Stomach (tissue), 4 donors: ENCODE results near the gene UCHL3.

Source experiments
- EP300 ChIP-seq: sonication (generic); formaldehyde crosslinking; IDR thresholded peaks from one replicate; pipeline ENCODE4 v1.6.1; 2017; ENCODE audit warnings: antibody characterized with exemption
- POLR2A ChIP-seq, 4 donors: fragments of 450-650 bp; IDR thresholded peaks; one replicate each; pipeline ENCODE4 v1.6.1; 2016; ENCODE audit warnings: antibody characterized with exemption in 4 of 4, control low read depth in 2 of 4, mild to moderate bottlenecking in 1 of 4, moderate library complexity in 1 of 4
- POLR2AphosphoS5 ChIP-seq, 3 donors: sonication (generic); formaldehyde crosslinking; IDR thresholded peaks; one replicate each; pipeline ENCODE4 v1.6.1; 2016; ENCODE audit warnings: antibody characterized with exemption in 3 of 3
- TF ChIP-seq, protein P1 (sequence below), 7 experiments: fragments of 450-650 bp in 4 of 7; fragments of 200-600 bp in 3 of 7; sonication (generic) in 3 of 7; IDR thresholded peaks; one replicate each; pipeline ENCODE4 v1.5.1; 2016 to 2019; ENCODE audit warnings: antibody characterized with exemption in 7 of 7, control low read depth in 2 of 7, mild to moderate bottlenecking in 1 of 7

DNA sequence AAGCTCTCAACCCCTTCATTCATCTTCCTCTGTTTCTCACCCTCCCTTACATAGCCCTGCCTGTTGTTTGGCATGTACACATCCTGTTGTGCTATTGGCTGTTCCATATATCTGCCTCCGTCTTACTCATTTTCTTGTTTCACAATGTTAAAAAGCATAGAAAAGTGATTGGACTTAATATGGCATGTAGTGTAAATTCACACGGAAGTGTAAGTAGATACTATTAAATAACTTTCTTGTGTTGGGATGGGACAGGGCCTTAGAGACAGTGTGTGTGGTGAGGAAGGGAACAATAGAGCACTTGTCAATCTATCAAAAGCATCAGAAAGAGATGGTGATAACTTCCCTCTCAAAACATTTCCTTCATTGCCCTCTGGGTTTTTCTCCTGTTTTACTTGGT is 98.9 kb downstream of the UCHL3 start:
- TF ChIP-seq, protein P1, sequence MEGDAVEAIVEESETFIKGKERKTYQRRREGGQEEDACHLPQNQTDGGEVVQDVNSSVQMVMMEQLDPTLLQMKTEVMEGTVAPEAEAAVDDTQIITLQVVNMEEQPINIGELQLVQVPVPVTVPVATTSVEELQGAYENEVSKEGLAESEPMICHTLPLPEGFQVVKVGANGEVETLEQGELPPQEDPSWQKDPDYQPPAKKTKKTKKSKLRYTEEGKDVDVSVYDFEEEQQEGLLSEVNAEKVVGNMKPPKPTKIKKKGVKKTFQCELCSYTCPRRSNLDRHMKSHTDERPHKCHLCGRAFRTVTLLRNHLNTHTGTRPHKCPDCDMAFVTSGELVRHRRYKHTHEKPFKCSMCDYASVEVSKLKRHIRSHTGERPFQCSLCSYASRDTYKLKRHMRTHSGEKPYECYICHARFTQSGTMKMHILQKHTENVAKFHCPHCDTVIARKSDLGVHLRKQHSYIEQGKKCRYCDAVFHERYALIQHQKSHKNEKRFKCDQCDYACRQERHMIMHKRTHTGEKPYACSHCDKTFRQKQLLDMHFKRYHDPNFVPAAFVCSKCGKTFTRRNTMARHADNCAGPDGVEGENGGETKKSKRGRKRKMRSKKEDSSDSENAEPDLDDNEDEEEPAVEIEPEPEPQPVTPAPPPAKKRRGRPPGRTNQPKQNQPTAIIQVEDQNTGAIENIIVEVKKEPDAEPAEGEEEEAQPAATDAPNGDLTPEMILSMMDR (IDR thresholded peaks at IDR 0.05) = no peak
- TF ChIP-seq POLR2A (IDR thresholded peaks at IDR 0.05) (no peak), POLR2AphosphoS5 (IDR thresholded peaks at IDR 0.05) (no peak), EP300 (no peak)
